PC-9 (cell line): ENCODE results near the gene CDC16. TPM values are rescaled to one million over a fixed set of nuclear protein-coding genes. Genes with fewer than 3 reads are reported as not detected.
"Not testable (repeated sequence)": the region's sequence is repeated elsewhere in the genome, so short reads cannot be mapped to it uniquely, and the experiment has no call there.

Experiments
- BruUV-seq: library from RNA; stranded (reverse); fragments of 400-500 nt; replicated peaks from 2 replicates; lab custom pipeline; 2021; lab: Mats Ljungman, UMichigan
- CTCF ChIA-PET: fragments of 300-600 bp; sonication (Branson Sonifier 250); formaldehyde crosslinking; loops from one replicate; lab custom pipeline; 2022; ENCODE audit warnings: antibody characterized with exemption; lab: Charles Lee
- POLR2A ChIA-PET: fragments of 300-600 bp; sonication (Branson Sonifier 250); formaldehyde crosslinking; loops from one replicate; lab custom pipeline; 2022; ENCODE audit warnings: antibody characterized with exemption; ENCODE audit not compliant: unreplicated experiment; lab: Charles Lee
- DNase-seq, 2 experiments: peaks; one replicate each; pipeline versions ENCODE4 v3.0.0 to v3.0.0-alpha.2; 2015 to 2022; ENCODE audit warnings: mixed read lengths in 1 of 2
- H2AFZ ChIP-seq: fragments of 200-600 bp; sonication (generic); 2 replicates; pipeline ENCODE4 v1.8.1; 2017; ENCODE audit warnings: antibody characterized with exemption
- H3F3A ChIP-seq: fragments of 200-600 bp; sonication (generic); 2 replicates; pipeline ENCODE4 v1.8.1; 2017; ENCODE audit warnings: antibody characterized with exemption, mild to moderate bottlenecking, low read depth; ENCODE audit not compliant: insufficient read depth
- H3K27ac ChIP-seq: fragments of 200-600 bp; sonication (generic); 2 replicates; pipeline ENCODE4 v1.6.1; 2016; ENCODE audit warnings: mixed run types
- H3K27me3 ChIP-seq: fragments of 200-600 bp; sonication (generic); 2 replicates; pipeline ENCODE4 v1.6.1; 2016; ENCODE audit warnings: low read depth, mixed run types; ENCODE audit not compliant: insufficient read depth
- H3K36me3 ChIP-seq: fragments of 200-600 bp; sonication (generic); 2 replicates; pipeline ENCODE4 v1.6.1; 2016; ENCODE audit warnings: low read depth, mixed run types
- H3K4me1 ChIP-seq: fragments of 200-600 bp; sonication (generic); replicated peaks from 2 replicates; pipeline ENCODE4 v1.6.1; 2016; ENCODE audit warnings: mixed run types; ENCODE audit not compliant: insufficient read depth
- H3K4me2 ChIP-seq: fragments of 200-600 bp; sonication (generic); 2 replicates; pipeline ENCODE4 v1.6.1; 2017; ENCODE audit warnings: mixed run types
- H3K4me3 ChIP-seq: fragments of 200-600 bp; sonication (generic); 2 replicates; pipeline ENCODE4 v1.6.1; 2016; ENCODE audit warnings: mixed run types
- H3K79me2 ChIP-seq: fragments of 200-600 bp; sonication (generic); 2 replicates; pipeline ENCODE4 v1.6.1; 2017; ENCODE audit warnings: low read depth, mixed run types
- H3K9me2 ChIP-seq: fragments of 200-600 bp; sonication (generic); 2 replicates; pipeline ENCODE4 v1.8.1; 2017; ENCODE audit warnings: mild to moderate bottlenecking; ENCODE audit not compliant: insufficient read depth
- H3K9me3 ChIP-seq: fragments of 200-600 bp; sonication (generic); 2 replicates; pipeline ENCODE4 v1.8.1; 2016; ENCODE audit warnings: low read depth; ENCODE audit not compliant: insufficient read depth
- H4K20me1 ChIP-seq: fragments of 200-600 bp; sonication (generic); 2 replicates; pipeline ENCODE4 v1.8.1; 2017; ENCODE audit not compliant: insufficient read depth
- CTCF ChIP-seq: fragments of 200-600 bp; sonication (generic); conservative IDR thresholded peaks from 2 replicates; pipeline ENCODE4 v1.6.1; 2017; ENCODE audit warnings: mixed run types, antibody characterized with exemption, mild to moderate bottlenecking, moderate library complexity
- EZH2 ChIP-seq: fragments of 200-600 bp; sonication (generic); IDR thresholded peaks from 2 replicates; pipeline ENCODE4 v1.8.0; 2017; ENCODE audit warnings: antibody characterized with exemption, low read depth
- intact Hi-C: fragments of 100-400 bp; cut with micrococcal nuclease; formaldehyde crosslinking; loops from one replicate; pipeline ENCODE4 v1.10.0; 2022; ENCODE audit not compliant: unreplicated experiment
- total RNA-seq: library from RNA; stranded (reverse); gene quantifications from 2 replicates; pipeline ENCODE4 v1.2.3, GENCODE V29; 2021

CDC16 gene
- total RNA-seq, 1 experiment from 2014 or later, result 56.8 TPM

- H3K27ac ChIP-seq, result no peak overlapping the region
- H3K27me3 ChIP-seq, result no peaks in the 10 kb centered on the region
- peaks cover 81% of the 10 kb centered on the region for H3K36me3 ChIP-seq
- CTCF ChIA-PET, result no interaction called here
- no peaks in the 10 kb centered on the region for H3K79me2 ChIP-seq
- no TSS peak for BruUV-seq
- H3K9me3 ChIP-seq, result no peaks in the 10 kb centered on the region
- no peaks in the 10 kb centered on the region for H3F3A ChIP-seq
- intact Hi-C loops, result no loop called here
- no peaks in the 10 kb centered on the region for H3K4me1 ChIP-seq
- no peak overlapping the region for H2AFZ ChIP-seq
- POLR2A ChIA-PET, result no interaction called here
- H3K9me2 ChIP-seq, result no peaks in the 10 kb centered on the region
- no peak for DNase-seq
- no peak overlapping the region for H3K4me3 ChIP-seq
- H3K4me2 ChIP-seq, result no peak overlapping the region
- no peak for TF ChIP-seq CTCF
- TF ChIP-seq EZH2, result no peak
- H4K20me1 ChIP-seq, result no peaks in the 10 kb centered on the region
Observed at GRCh38 chr13:114261328-114261965, 26.8 kb downstream of the CDC16 start.

GRCh38 chr13:114263578-114263977, 28.9 kb downstream of the CDC16 start:
- H3K9me2 ChIP-seq, result no peaks in the 10 kb centered on the region
- H3K4me1 ChIP-seq, result no peaks in the 10 kb centered on the region
- H3K36me3 ChIP-seq, result peaks cover 79% of the 10 kb centered on the region
- no peaks in the 10 kb centered on the region for H4K20me1 ChIP-seq
- H3K4me3 ChIP-seq, result no peak overlapping the region
- TF ChIP-seq CTCF, result no peak
- no peak for TF ChIP-seq EZH2
- intact Hi-C loops, result no loop called here
- ChIA-PET POLR2A (no interaction called here), CTCF (no interaction called here)
- H3K79me2 ChIP-seq, result no peaks in the 10 kb centered on the region
- no peaks in the 10 kb centered on the region for H3F3A ChIP-seq
- H3K9me3 ChIP-seq, result no peaks in the 10 kb centered on the region
- no peak for DNase-seq
- no peak overlapping the region for H3K27ac ChIP-seq
- H3K4me2 ChIP-seq, result no peak overlapping the region
- BruUV-seq, result no TSS peak
- H3K27me3 ChIP-seq, result no peaks in the 10 kb centered on the region
- no peak overlapping the region for H2AFZ ChIP-seq

- H4K20me1 ChIP-seq, H3K4me3 ChIP-seq, DNase-seq, H3K27ac ChIP-seq, intact Hi-C loops, H3K79me2 ChIP-seq, H3F3A ChIP-seq, POLR2A ChIA-PET, H2AFZ ChIP-seq, H3K4me2 ChIP-seq, H3K4me1 ChIP-seq, H3K9me3 ChIP-seq, CTCF ChIA-PET, H3K27me3 ChIP-seq, H3K9me2 ChIP-seq, BruUV-seq: not testable (repeated sequence)
- peaks cover 81% of the 10 kb centered on the region for H3K36me3 ChIP-seq
Observed at GRCh38 chr13:114264313-114264712, 29.6 kb downstream of the CDC16 start.
